HS-5 (cell line): ENCODE measurements around the gene SLC49A3.
"Not testable (repeated sequence)": the region's sequence is repeated elsewhere in the genome, so short reads cannot be mapped to it uniquely, and the experiment has no call there.

Experiments
- DNase-seq: peaks from one replicate; pipeline ENCODE4 v3.0.0-alpha.2; 2012; ENCODE audit warnings: low read depth

The SLC49A3 gene

DNA sequence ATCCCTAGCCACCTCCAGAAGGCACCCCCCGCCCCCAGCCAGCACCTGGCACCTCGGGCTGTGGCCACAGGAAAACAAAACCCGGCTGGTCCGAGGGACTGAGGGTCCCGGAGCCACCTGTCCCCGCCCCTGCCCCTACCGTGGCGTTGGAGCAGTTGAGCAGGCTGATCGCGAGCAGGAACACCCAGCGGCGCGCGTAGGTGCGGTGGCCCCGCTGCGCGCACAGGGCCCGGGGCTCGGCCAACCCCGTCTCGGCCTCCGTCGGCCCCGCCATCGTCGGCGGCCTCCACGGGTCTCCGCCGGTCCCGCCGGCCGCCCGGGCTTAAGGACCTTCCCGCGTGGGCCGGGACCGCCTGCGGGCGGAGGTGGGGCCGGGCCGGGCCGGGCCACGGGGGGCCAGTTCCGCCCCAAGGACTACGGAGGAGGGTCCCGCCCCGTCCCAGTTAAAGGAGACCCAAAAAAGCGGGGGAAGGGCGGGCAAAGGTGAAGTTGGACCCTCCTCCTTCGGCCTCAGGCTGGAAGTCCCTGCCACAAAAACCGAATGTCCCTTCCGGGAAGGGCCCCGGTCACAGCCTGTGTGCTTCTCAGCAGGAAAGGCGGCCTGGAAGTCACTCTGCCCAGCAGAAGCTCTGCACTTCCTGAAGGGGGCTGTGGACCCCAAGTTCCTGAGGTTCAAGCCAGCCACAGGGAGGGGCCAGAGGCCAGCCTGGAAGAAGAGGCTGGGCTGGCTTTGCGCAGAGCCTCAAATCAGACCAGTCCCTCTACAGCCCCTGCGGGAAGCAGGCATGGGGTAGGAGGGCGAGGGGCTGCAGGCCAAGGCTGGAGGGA is at the start of gene SLC49A3:
Gene SLC49A3 (minus strand): TSS at position 298 of the 828 bp plus-strand sequence. CDS start 24 bp downstream, at position 274.
- DNase-seq, result no peak

DNA sequence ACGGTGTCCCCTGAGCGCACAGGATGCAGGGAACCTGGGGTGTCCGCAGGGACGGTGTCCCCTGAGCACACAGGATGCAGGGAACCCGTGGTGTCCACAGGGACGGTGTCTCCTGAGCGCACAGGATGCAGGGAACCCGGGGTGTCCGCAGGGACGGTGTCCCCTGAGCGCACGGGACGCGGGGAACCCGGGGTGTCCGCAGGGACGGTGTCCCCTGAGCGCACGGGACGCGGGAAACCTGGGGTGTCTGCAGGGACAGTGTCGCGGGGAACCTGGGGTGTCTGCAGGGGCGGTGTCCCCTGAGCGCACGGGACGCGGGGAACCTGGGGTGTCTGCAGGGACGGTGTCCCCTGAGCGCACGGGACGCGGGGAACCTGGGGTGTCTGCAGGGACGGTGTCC is 47.6 kb upstream of the SLC49A3 start:
- DNase-seq, result not testable (repeated sequence)

DNA sequence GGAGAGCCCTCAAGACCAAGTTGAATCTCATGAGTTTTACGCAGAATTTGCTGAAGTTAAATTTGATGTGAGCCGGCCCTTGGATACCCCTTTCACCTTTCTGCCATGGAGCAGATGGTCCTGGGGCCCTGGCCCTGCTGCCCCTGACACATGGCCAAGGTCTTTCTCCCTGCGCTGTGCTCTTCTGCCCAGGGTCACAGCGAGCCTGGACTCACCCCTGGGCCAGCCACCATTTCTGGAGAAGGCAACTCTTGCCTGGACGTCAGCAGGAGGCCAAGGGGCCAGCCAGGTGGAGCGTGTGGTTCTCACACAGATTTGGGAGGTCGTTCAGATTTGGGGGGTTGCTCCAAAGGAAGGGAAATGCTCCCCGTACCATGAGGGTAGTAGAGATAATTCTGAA is 46.6 kb upstream of the SLC49A3 start:
- DNase-seq, result no peak

DNA sequence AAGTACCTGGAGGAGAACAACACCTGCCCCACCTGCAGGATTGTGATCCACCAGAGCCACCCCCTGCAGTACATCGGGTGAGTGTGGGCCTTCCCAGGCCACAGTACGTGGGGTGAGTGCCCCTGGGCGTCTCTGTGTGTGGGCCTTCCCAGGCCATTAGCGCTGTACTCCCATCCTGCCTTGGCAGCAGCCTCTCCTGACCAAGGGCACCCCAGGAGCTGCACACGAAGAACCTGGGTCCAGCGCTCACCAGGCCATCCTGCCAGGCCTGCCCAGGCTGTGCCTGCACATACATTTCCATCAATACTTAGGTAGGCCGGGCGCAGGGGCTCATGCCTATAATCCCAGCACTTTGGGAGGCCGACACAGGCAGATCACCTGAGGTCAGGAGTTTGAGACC is 46.0 kb upstream of the SLC49A3 start:
- no peak for DNase-seq

DNA sequence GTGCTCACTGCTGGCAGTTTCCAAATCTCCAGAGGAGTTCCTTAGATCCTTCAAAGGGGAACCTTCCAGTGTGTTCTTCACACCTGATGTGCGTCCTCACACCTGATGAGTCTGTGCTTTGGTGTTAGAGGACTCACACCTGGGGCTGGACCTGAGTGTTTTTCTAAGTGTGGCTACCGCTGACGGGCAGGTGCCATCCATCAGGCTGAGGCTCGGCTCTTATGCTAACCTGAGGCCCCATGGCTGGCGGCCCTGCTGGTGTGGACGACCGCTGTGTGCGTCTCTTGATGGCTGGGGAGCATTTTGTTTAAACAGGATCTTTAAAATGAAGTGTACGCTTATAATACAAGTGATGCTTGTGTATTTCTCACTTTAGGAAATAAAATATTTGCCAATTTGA is 45.1 kb upstream of the SLC49A3 start:
- no peak for DNase-seq

DNA sequence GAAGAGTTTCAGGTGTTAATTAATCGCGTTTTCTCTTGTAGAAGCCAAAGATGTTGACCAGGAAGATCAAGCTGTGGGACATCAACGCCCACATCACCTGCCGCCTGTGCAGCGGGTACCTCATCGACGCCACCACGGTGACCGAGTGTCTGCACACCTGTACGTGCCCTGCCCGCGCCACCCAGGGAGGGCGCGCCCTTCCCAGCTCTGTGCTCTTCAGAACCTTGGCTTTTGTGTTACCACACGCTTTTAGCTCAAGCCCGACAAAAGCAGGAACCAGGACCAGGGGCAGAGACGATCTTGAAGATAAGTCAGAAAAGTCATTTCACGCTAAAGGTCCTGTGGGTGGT is 44.7 kb upstream of the SLC49A3 start:
- no peak for DNase-seq

DNA sequence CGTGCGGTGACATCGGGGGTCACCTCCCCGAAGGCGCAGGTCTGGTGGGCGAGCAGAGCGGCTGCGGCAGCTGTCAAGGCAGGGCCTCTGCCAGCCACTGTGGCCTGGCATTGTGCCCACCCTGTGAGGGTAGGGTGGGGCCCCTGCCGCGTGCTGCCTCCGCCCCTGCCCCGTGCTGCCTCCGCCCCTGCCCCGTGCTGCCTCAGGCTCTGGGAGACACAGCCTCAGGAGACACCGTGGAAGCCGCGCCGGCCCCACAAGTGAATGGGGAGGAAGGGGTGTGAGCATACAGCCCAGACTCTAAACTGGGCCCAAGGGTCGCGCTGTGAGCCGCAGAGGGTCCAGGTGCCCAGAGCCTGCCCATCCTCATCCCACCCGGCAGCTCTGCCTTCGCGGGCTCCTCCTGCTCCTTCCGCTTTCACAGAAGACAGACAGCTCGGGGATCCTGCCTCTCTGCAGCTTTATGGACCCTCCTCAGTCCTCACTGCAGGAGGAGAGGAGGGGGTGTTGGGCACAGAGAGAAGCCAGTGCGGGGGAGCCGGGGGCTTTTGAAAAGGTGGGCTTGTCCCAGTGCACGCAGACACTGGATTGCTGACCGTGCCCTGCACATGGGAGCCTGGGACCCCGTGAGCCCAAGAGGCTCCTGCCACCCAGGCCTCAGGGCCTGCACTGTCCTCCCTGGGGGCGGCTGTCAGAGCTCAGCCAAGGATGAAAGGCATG is 44.1 kb upstream of the SLC49A3 start:
- DNase-seq, result no peak

DNA sequence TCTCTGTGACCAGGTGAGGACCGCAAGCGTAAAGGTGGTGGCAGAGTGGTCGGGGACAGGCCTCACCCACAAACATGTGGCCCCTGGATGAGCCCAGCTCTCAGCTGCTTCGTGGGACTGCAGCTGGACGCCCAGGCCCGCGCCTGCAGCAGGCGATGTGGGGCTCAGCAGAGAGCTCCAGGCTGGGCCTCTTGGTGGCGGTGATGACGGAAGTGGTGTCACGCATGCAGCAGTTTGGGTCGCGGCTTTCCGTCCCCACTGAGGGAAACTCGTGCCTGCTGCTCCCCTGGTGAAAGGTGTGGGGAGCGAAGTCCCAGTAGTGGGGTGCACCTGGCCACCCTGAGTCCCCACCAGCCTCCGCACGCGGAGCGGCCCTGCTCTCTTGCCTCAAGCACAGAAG is 43.5 kb upstream of the SLC49A3 start:
- DNase-seq, result no peak

DNA sequence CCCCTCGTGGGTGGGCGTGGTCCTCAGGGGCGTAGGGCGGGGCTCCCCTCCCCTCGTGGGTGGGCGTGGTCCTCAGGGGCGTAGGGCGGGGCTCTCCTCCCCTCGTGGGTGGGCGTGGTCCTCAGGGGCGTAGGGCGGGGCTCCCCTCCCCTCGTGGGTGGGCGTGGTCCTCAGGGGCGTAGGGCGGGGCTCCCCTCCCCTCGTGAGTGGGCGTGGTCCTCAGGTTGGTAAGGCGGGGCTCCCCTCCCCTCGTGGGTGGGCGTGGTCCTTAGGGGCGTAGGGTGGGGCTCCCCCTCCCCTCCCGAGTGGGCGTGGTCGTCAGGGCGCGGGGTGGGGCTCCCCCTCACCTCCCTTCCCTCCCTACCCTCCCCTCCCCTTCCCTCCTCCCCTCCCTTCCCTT is 43.0 kb upstream of the SLC49A3 start:
- not testable (repeated sequence) for DNase-seq

DNA sequence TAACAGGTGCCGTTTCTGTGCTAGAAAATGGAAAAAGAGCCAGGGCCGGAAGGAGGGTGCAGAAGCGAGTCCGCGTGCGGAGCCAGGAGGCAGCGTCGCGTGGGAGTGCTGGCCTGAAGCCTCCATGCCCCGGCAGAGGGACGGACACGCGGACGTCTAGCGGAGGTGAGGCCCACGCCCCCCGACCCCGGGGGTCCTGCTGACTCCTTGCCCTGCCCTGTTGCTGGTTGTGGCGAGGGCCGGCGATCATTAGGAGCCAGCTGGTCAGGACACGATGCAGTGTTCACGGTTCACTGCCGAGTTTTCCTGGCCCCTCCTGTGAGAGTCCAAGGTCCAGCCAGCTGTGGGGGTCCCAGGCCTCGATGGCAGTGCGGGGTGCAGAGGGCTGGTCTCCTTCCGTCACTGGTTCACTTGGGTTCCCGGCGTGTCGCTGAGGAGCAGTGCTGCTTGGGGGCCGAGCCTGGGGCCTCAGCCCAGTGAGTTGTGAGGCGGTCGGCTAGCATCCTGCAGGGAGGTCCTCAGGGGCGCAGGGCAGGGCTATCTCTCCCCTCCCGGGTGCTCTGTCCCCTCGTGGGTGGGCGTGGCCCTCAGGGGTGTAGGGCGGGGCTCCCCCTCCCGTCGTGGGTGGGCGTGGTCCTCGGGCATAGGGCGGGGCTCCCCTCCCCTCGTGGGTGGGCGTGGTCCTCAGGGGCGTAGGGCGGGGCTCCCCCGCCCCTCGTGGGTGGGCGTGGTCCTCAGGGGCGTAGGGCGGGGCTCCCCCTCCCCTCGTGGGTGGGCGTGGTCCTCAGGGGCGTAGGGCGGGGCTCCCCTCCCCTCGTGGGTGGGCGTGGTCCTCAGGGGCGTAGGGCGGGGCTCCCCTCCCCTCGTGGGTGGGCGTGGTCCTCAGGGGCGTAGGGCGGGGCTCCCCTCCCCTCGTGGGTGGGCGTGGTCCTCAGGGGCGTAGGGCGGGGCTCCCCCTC is 42.3 kb upstream of the SLC49A3 start:
- not testable (repeated sequence) for DNase-seq

DNA sequence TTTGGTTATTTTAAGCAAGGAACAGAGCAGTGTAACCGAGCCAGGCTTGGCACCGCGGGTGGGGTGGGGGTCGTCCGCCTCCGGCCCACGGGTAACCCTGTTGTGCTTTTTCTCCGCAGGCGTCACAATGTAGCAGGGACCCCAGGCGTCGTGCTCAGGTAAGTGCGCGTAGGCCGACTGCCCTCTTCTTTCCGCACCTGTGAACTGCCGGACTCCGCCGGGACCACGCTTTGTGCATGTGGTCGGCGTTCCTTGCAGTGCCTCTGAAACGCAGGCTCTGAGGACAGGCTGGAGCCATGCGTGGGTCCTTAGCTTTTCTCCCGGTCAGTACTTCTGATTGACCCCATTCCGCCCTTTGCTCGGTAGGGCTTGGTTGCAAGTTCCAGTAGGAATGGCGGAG is 41.6 kb upstream of the SLC49A3 start:
- no peak for DNase-seq

DNA sequence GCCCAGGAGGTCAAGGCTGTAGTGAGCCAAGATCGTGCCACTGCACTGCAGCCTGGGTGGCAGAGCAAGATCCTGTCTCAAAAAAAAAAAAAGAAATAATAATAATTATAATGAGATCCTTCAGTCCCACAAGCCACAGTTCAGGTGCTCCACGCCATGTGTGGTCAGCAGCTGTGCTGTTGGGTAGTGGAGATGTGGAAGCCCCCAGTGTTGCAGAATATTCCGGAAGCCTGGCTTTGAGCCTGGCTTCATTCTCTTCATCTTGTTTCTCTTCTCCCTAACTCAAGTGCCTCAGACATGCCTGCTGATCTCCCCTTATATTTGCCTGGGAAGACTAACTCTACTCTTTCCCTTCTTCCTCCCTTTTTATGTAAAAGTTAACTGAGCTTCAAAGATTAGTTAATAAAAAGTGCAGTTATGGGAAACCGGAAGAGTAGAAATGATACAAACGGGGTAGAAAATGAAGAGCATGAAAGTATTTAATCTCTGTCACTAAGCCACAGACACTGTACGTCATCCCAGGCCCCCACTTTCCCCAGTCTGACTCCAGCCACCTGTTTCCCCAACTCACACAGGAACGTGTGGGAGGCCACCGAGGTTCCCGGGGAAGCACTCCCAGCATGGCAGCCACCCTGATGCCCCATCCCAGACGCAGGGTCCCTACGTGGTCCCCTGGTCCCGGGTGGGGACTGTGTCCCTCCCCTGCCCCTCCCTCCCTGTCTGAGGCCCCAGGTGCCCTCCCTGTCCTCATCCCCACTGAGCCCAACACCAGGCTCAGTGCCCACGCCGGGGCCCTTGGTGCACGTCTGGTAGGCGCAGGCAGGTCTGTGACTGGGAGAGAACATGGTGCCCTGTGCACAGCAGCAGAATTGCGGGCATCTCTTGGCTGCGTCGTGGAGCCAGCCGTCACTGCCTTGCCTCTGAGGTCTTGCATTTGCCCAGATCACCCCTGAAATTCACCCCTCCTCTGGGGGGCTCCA is 40.7 kb upstream of the SLC49A3 start:
- no peak for DNase-seq

DNA sequence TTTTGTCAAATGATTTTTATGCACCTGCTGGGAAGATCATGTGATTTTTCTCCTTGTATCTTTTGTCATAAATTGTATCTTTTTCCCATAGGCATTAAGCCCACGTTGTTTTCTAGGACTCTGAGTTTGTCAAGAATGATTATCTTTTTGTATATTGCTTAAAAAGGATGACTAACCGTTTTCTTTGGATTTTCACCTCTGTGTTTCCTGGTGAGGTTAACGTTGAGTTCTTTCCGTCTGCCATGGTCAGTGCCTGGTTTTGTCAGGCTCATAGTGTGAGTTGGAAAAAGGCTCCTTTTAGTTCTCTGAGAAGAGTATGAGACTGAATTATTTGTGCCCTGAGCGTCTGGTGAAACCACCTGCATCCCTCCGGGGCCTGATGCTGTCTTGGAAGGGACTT is 38.6 kb upstream of the SLC49A3 start:
- no peak for DNase-seq

DNA sequence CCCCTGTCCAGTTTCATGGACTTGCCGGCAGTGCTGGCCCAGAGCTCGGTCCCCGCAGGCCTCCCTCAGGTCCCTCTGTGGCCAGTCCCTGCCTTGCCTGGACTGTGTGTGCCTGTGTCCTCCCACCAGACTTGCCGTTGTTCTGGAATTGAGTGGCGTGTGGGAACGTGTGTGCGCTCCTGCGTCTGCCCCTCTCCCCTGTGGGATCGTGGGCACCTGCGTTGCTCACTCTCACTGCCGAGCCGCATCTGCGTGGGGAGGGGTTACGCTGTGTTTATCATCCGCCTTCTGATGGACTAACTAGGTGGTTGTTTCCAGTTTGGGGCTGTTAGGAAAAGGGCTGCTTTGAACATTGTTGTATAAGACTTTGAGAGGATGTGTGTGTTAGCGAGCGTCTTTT is 37.9 kb upstream of the SLC49A3 start:
- no peak for DNase-seq

DNA sequence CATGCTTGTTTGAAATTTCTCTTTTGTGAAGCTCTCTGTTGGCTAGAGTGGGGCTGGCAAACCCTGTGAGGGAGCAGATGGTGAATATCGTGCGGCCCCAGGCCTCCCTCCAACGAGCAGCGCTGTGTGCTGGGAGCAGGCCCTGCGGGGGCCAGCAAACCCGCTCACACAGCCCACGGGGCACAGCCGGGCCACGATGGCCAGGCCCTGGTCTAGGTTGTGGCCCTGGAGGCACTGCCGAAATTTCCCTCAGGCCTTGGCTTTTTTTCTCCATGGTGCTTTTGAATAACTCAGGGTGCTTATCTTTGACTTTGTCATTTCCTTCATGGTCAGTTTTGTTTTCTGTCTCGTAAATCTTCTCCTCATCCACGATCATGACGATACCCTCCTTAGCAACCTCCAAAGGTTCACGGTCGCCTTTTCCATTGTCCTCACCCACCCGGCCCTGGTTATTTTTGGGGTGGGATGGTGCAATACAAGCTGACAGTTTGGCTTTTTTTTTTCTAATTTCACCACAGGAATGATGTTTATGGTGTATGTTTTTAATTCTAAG is 37.4 kb upstream of the SLC49A3 start:
- no peak for DNase-seq

DNA sequence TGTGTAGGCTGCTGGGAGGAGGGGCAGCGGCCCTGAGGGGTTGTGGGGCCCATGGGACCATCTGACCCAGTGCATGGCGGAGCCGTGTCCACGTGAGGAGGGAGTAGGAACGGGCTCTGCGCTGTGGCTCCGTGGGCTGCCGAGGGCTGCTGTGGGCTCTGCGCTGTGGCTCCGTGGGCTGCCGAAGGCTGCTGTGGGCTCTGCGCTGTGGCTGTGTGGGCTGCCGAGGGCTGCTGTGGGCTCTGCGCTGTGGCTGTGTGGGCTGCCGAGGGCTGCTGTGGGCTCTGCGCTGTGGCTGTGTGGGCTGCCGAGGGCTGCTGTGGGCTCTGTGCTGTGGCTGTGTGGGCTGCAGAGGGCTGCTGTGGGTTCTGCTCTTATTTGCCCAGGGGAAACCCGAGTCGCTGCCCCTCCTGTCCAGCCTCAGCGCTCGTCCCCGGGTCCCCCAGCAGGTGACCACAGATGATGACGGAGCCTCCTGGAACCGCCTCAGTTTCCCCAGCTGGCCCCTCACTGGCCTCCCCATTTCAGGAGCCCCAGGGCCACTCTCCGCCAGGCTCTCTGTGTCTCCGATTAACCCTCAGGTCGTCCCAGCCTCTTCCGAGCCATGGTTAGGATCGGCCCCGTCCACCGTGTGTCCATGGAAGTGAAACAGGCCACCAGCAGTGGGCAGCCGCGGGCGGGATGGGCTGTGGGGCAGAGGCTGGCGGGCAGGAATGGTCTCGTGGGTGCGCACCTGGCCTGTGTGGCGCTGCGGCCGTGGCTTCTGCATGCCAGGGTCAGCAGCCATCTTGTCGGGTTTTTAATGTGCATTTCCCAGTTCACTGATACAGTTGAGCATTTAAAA is 36.7 kb upstream of the SLC49A3 start:
- no peak for DNase-seq

DNA sequence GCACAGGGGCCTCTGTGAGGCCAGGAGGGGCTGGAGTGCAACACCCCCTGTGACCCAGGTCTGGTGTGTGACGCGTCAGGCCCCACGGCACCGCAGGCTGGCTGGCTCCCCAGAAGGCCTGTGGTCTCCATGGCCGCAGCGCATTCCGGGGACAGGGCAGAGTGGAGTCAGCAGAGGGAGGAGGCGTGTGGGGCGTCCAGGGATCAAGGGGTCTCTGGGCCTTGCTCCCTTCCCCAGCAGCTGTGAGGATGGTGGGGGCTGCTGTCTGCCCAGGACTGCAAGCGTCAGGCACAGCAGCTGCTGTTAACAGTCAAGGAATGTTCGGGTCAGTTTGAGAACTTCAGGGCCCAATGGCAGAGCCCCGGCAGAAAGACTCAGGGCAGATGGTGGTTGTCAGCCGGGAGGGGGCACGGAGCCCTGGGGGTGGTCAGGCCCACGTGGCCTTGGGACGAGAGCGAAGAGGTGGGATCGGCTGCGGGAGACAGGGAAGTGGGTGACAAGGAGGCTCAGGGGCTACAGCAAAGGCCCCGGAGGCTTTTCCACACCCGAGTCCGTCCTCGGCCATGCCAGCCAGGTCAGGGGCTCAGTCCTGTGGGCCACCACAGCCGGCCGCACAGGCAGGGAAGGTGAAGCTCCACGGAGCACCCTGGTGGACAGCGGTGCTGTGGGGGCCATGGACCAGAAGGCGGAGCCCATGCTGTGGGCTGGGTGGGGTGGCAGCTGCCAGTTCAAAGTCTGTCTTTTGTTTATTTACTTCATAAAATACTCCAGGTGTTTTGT is 35.0 kb upstream of the SLC49A3 start:
- no peak for DNase-seq

DNA sequence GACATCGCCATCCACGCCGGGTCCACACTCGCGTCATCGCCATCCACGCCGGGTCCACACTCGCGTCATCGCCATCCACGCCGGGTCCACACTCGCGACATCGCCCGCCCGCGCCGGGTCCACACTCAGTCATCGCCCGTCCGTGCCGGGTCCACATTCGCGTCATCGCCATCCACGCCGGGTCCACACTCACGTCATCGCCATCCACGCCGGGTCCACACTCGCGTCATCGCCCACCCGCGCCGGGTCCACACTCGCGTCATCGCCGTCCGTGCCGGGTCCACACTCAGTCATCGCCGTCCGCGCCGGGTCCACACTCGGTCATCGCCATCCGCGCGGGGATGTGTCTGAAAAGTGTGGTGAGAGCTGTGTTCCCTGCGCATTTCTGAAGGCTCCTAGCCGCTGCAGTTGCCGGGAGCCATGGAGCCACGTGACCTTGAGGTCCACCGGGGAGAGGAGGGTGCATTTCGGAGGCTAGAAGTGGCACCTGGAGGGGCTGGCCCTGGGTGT is 34.0 kb upstream of the SLC49A3 start:
- DNase-seq, result no peak

DNA sequence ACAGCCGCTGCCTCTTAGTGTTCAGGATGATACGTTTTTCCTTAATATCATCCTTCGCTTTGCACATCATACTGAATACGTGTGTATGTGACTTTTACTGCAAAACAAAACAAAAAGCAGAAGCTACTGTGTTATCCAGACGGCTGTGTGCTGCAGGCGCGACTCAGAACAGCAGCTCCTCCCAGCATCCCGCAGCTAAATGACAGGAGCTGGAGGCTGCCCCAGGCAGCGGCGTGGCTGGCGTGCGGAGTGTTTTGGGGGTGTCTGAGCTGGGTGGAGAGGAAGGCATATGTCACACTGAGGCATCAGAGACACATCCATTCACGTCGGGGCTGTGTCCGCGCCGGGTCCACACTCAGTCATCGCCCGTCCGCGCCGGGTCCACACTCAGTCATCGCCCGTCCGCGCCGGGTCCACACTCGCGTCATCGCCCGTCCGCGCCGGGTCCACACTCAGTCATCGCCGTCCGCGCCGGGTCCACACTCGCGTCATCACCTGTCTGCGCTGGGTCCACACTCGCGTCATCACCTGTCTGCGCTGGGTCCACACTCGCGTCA is 33.3 kb upstream of the SLC49A3 start:
- DNase-seq, result no peak
